NCI-H2171 treated with DMSO at 0.1 percent for 48 hours (cell line): ENCODE data around the gene MGAT4A.
A peak's percentile ranks its signal among the peaks of the same experiment; 100 is the strongest.
"Not testable (repeated sequence)": the region's sequence is repeated elsewhere in the genome, so short reads cannot be mapped to it uniquely, and the experiment has no call there.

Experiments
- DNase-seq: peaks from one replicate; lab custom pipeline; 2025; lab: John Stamatoyannopoulos, UW

The MGAT4A gene

GRCh38 chr2:98759827-98760625 lies 29.1 kb upstream of the MGAT4A start:
- DNase-seq: no peak

- DNase-seq: no peak
These were observed 28.4 kb upstream of the MGAT4A start for GRCh38 chr2:98759338-98759737.

- peak; percentile 41 for DNase-seq
These were observed 27.0 kb upstream of the MGAT4A start for GRCh38 chr2:98757904-98758421.

- DNase-seq: no peak
These were observed 22.9 kb upstream of the MGAT4A start for GRCh38 chr2:98753801-98754200.

- DNase-seq: not testable (repeated sequence)
These were observed 21.8 kb upstream of the MGAT4A start for GRCh38 chr2:98752711-98753110.

GRCh38 chr2:98751748-98752147 lies 20.8 kb upstream of the MGAT4A start:
- no peak for DNase-seq

- no peak for DNase-seq
These were observed 19.8 kb upstream of the MGAT4A start for GRCh38 chr2:98750593-98751282.

- peak; percentile 92 for DNase-seq
These were observed 18.1 kb upstream of the MGAT4A start for GRCh38 chr2:98749066-98749450.

GRCh38 chr2:98748292-98749065 lies 17.5 kb upstream of the MGAT4A start:
- no peak for DNase-seq

- DNase-seq: no peak
These were observed 17.0 kb upstream of the MGAT4A start for GRCh38 chr2:98747888-98748287.

GRCh38 chr2:98746426-98746825 lies 15.5 kb upstream of the MGAT4A start:
- no peak for DNase-seq

- no peak for DNase-seq
These were observed 13.7 kb upstream of the MGAT4A start for GRCh38 chr2:98744595-98744994.

- peak; percentile 61 for DNase-seq
These were observed 12.9 kb upstream of the MGAT4A start for GRCh38 chr2:98743835-98744234.

- no peak for DNase-seq
These were observed 8.1 kb upstream of the MGAT4A start for GRCh38 chr2:98739020-98739419.

- no peak for DNase-seq
These were observed 7.4 kb upstream of the MGAT4A start for GRCh38 chr2:98738304-98738703.

- no peak for DNase-seq
These were observed 6.9 kb upstream of the MGAT4A start for GRCh38 chr2:98737848-98738247.

- no peak for DNase-seq
These were observed 5.5 kb upstream of the MGAT4A start for GRCh38 chr2:98736464-98736889.

GRCh38 chr2:98734823-98735260 lies 3.9 kb upstream of the MGAT4A start:
- peak; percentile 5 for DNase-seq

GRCh38 chr2:98734162-98734561 lies 3.2 kb upstream of the MGAT4A start:
- DNase-seq: no peak

- DNase-seq: no peak
These were observed 1.6 kb upstream of the MGAT4A start for GRCh38 chr2:98732430-98733051.

GRCh38 chr2:98731894-98732349 lies 990 bp upstream of the MGAT4A start:
- no peak for DNase-seq

- DNase-seq: peak; percentile 60
These were observed 258 bp downstream of the MGAT4A start for GRCh38 chr2:98730707-98731040.
